Upper lobe of left lung (tissue), 6 donors: ENCODE results near the gene ANO4. TPM values are rescaled to one million over a fixed set of nuclear protein-coding genes. Genes with fewer than 3 reads are reported as not detected.

Experiments
- ATAC-seq, 2 donors: fragments of 200-7000 bp; cut with Tn5 transposase; one replicate each; pipeline ENCODE4 v1.9.1; 2022; ENCODE audit warnings: mild to moderate bottlenecking in 2 of 2, moderate library complexity in 2 of 2; ENCODE audit not compliant: low FRiP score in 2 of 2
- DNase-seq, 2 donors: peaks; one replicate each; pipeline ENCODE4 v3.0.0-alpha.2; 2019 to 2020
- H3K27ac ChIP-seq, 4 donors: fragments of 200-600 bp; sonication (generic); one replicate each; pipeline ENCODE4 v1.5.1; 2016 to 2019
- H3K27me3 ChIP-seq, 4 donors: fragments of 200-600 bp; sonication (generic); one replicate each; pipeline ENCODE4 v1.5.1; 2017 to 2019
- H3K36me3 ChIP-seq, 4 donors: fragments of 200-600 bp; sonication (generic); one replicate each; pipeline ENCODE4 v1.5.1; 2016 to 2019
- H3K4me1 ChIP-seq, 4 donors: fragments of 200-600 bp; sonication (generic); one replicate each; pipeline ENCODE4 v1.5.1; 2018 to 2019
- H3K4me3 ChIP-seq, 4 donors: fragments of 200-600 bp; sonication (generic); one replicate each; pipeline ENCODE4 v1.5.1; 2017 to 2019; ENCODE audit warnings: mild to moderate bottlenecking in 2 of 4, moderate library complexity in 1 of 4
- H3K9me3 ChIP-seq, 4 donors: fragments of 200-600 bp; sonication (generic); one replicate each; pipeline ENCODE4 v1.5.1; 2018 to 2019
- EP300 ChIP-seq, 4 donors: sonication (generic); formaldehyde crosslinking; IDR thresholded peaks; one replicate each; pipeline ENCODE4 v1.5.1; 2017; ENCODE audit warnings: antibody characterized with exemption in 4 of 4, control low read depth in 2 of 4
- POLR2A ChIP-seq, 4 donors: fragments of 450-650 bp; IDR thresholded peaks; one replicate each; pipeline ENCODE4 v1.5.1; 2016 to 2017; ENCODE audit warnings: antibody characterized with exemption in 4 of 4, mild to moderate bottlenecking in 2 of 4
- POLR2AphosphoS5 ChIP-seq, 2 donors: sonication (generic); formaldehyde crosslinking; IDR thresholded peaks; one replicate each; pipeline ENCODE4 v1.5.1; 2017; ENCODE audit warnings: antibody characterized with exemption in 2 of 2
- WGBS, 2 donors: methylation state at CpG; one replicate each; pipeline ENCODE4 v1.1.5; 2017 to 2018; 5-methylcytosine and 5-hydroxymethylcytosine counted together
- total RNA-seq, 6 donors: library from RNA; depleted of rRNA in 4 of 6; stranded (reverse); fragments of >200 nt in 4 of 6; gene quantifications; one replicate each; pipeline versions ENCODE4 v1.1.0 to v1.2.1, GENCODE V29; 2016 to 2021
- TF ChIP-seq, protein P1 (sequence below), 6 experiments: fragments of 450-650 bp in 4 of 6; fragments of 200-600 bp in 2 of 6; sonication (generic) in 2 of 6; IDR thresholded peaks; one replicate each; pipeline ENCODE4 v1.5.1; 2016 to 2019; ENCODE audit warnings: antibody characterized with exemption in 6 of 6
- donor health status: DM: no; HTN: no; CAD: no; lungs with moderate emphysema.
- donor health status: DM: no; HTN: yes; CAD: no; lungs with severe emphysema.

The ANO4 gene
- total RNA-seq, 6 donors from 2014 or later = 0.17 to 1.2 (median 0.30) TPM; not detected in 3

DNA sequence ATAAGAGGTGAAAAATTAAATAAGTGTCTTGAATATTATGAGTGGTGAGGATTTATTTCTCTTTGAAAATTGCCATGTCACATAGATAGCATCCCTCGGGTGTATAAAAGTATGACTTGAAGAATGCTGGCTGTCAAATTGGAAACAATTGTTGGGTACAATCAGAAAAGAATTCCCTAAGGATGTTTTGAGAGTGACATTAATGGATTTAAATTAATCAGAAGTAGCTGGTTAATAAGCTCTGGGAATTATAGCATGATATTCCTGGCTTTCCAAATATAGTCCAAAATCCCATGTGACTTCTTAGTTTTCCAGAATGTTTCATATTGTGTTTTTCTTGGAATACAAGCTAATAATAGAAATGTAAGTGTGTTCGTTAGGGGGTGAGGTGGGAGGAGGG lies 196.5 kb downstream of the ANO4 start:
- Histone ChIP-seq H3K9me3 (no peaks in the 10 kb centered on the region), H3K4me3 (no peak overlapping the region), H3K4me1 (no peaks in the 10 kb centered on the region), H3K27me3 (no peaks in the 10 kb centered on the region), H3K27ac (no peak overlapping the region), H3K36me3 (no peaks in the 10 kb centered on the region)
- WGBS, 2 donors = 69 to 80% methylated on average over 2 of the region's 2 CpGs
- no peak for DNase-seq
- TF ChIP-seq EP300 (IDR thresholded peaks at IDR 0.05) = no peak
- no peak for TF ChIP-seq POLR2A (IDR thresholded peaks at IDR 0.05)
- TF ChIP-seq, protein P1, sequence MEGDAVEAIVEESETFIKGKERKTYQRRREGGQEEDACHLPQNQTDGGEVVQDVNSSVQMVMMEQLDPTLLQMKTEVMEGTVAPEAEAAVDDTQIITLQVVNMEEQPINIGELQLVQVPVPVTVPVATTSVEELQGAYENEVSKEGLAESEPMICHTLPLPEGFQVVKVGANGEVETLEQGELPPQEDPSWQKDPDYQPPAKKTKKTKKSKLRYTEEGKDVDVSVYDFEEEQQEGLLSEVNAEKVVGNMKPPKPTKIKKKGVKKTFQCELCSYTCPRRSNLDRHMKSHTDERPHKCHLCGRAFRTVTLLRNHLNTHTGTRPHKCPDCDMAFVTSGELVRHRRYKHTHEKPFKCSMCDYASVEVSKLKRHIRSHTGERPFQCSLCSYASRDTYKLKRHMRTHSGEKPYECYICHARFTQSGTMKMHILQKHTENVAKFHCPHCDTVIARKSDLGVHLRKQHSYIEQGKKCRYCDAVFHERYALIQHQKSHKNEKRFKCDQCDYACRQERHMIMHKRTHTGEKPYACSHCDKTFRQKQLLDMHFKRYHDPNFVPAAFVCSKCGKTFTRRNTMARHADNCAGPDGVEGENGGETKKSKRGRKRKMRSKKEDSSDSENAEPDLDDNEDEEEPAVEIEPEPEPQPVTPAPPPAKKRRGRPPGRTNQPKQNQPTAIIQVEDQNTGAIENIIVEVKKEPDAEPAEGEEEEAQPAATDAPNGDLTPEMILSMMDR (IDR thresholded peaks at IDR 0.05) = no peak
- no peak for TF ChIP-seq POLR2AphosphoS5 (IDR thresholded peaks at IDR 0.05)
- ATAC-seq = no peak

DNA sequence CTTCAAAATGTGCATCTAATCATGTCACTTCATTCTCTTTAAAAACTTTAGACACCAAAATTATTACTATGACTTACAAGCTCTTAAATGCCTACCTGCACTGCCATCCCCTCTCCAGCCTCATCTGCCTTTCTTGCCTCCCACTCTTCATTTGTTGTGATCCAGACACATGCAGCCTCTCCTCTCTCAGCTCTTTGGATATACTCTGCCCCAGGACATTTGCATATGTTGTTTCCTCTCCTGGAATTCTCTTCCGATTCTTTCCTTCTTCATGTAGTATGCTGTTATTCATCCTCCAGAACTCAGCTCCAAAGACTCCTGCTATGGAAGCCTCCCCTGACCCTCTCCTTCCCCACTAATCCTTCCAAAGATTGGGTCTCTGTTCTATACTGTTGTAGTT lies 197.6 kb downstream of the ANO4 start:
- Histone ChIP-seq H3K27me3 (no peaks in the 10 kb centered on the region), H3K27ac (no peak overlapping the region), H3K4me1 (no peaks in the 10 kb centered on the region), H3K36me3 (no peaks in the 10 kb centered on the region), H3K9me3 (no peaks in the 10 kb centered on the region), H3K4me3 (no peak overlapping the region)
- 90 to 91% methylated on average over 1 of the region's 1 CpG for WGBS, 2 donors
- DNase-seq (no peak), ATAC-seq (no peak)
- TF ChIP-seq POLR2A (IDR thresholded peaks at IDR 0.05) (no peak), POLR2AphosphoS5 (IDR thresholded peaks at IDR 0.05) (no peak), EP300 (IDR thresholded peaks at IDR 0.05) (no peak)
- TF ChIP-seq, protein P1 (IDR thresholded peaks at IDR 0.05) = no peak

DNA sequence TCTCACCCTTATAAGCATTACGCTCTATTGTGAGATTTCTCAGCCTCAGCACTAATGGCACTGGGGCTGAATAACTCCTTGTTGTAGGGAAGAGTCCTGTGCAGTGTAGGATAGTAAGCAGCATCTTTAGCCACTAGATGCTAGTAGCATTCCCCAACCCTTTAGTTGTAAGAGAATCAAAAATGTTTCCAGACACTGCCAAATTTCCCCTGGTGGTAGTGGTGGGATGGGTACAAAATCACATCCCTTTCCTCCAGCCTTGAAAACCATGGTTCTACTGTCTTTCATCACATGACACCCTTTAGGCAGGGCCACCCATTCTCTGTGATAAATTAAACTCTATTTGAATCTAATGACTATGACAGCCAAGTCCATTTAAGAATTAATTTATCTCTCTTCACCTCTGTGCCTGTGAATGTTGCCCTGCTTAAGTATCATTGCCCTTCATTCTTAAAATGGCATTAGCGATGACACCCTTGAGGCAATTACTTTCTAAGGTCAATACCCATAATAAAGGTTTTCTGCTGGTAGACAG lies 199.4 kb downstream of the ANO4 start:
- ATAC-seq (no peak), DNase-seq (no peak)
- no peak overlapping the region for H3K4me3 ChIP-seq
- no peaks in the 10 kb centered on the region for H3K36me3 ChIP-seq
- 93 to 95% methylated on average over 2 of the region's 2 CpGs for WGBS, 2 donors
- no peak overlapping the region for H3K27ac ChIP-seq
- H3K9me3 ChIP-seq = no peaks in the 10 kb centered on the region
- H3K27me3 ChIP-seq = no peaks in the 10 kb centered on the region
- H3K4me1 ChIP-seq = no peaks in the 10 kb centered on the region
- TF ChIP-seq, protein P1 (IDR thresholded peaks at IDR 0.05) = no peak
- TF ChIP-seq POLR2AphosphoS5 (IDR thresholded peaks at IDR 0.05) (no peak), POLR2A (IDR thresholded peaks at IDR 0.05) (no peak), EP300 (IDR thresholded peaks at IDR 0.05) (no peak)

DNA sequence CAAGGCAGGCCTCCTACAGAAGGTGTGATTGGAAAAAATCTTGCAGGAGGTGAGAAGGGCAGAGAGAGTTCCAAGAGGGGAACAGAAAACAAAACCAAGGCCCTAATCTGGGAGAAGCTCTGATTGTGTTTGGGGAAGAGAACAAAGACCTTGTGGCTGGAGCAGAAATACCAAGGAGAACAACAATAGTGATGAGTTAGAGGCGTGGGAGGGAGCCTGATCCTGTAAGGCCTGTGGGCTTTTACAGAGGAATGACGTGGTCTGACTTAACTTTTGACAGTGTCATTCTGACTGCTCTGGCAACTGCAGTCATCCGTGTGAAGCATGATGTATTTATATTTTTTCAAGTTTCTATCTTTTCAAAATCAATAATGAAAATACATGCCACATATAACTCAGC lies 200.6 kb downstream of the ANO4 start:
- Histone ChIP-seq H3K27me3 (no peaks in the 10 kb centered on the region), H3K27ac (no peak overlapping the region), H3K4me3 (no peak overlapping the region), H3K9me3 (no peaks in the 10 kb centered on the region), H3K36me3 (no peaks in the 10 kb centered on the region), H3K4me1 (no peaks in the 10 kb centered on the region)
- TF ChIP-seq POLR2A (IDR thresholded peaks at IDR 0.05) (no peak), EP300 (IDR thresholded peaks at IDR 0.05) (no peak), POLR2AphosphoS5 (IDR thresholded peaks at IDR 0.05) (no peak)
- TF ChIP-seq, protein P1 (IDR thresholded peaks at IDR 0.05) = no peak
- ATAC-seq (no peak), DNase-seq (no peak)
- WGBS, 2 donors = 60 to 71% methylated on average over 3 of the region's 3 CpGs

DNA sequence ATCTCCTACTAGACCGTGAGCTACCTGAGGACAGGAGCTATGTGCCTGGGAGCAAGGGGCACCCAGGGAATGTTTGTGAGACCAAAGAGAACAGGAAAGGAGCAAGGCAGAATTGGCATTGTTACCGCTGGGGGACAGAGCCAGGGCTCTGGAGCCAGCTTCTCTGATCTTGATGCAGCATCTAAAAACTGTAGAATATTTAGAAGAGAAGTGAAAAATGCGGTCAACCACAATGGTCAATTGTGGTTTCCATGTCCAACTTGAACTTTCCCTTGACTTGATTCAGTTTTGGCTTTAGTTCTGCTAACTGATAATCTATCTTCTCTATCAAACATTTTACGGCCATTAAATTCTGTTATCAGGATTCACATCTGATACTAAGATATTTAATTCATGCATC lies 201.2 kb downstream of the ANO4 start:
- Histone ChIP-seq H3K4me3 (no peak overlapping the region), H3K27ac (no peak overlapping the region), H3K27me3 (no peaks in the 10 kb centered on the region), H3K9me3 (no peaks in the 10 kb centered on the region), H3K4me1 (no peaks in the 10 kb centered on the region), H3K36me3 (no peaks in the 10 kb centered on the region)
- ATAC-seq (no peak), DNase-seq (no peak)
- TF ChIP-seq POLR2AphosphoS5 (IDR thresholded peaks at IDR 0.05) (no peak), EP300 (IDR thresholded peaks at IDR 0.05) (no peak), POLR2A (IDR thresholded peaks at IDR 0.05) (no peak)
- TF ChIP-seq, protein P1 (IDR thresholded peaks at IDR 0.05) = no peak
- WGBS, 2 donors = 79% methylated on average over 4 of the region's 4 CpGs
